GM18870 (cell line): ENCODE data around the gene ANO2.

Experiments used
- ATAC-seq: cut with Tn5 transposase; IDR thresholded peaks from one replicate; pipeline ENCODE4 v1.9.1; 2021; ENCODE audit warnings: moderate library complexity; ENCODE audit not compliant: unreplicated experiment

ANO2 gene

GRCh38 chr12:5921027-5921909 lies 23.8 kb downstream of the ANO2 start:
- no peak for ATAC-seq

- ATAC-seq = no peak
Observed at GRCh38 chr12:5916785-5917290, 28.2 kb downstream of the ANO2 start.

DNA sequence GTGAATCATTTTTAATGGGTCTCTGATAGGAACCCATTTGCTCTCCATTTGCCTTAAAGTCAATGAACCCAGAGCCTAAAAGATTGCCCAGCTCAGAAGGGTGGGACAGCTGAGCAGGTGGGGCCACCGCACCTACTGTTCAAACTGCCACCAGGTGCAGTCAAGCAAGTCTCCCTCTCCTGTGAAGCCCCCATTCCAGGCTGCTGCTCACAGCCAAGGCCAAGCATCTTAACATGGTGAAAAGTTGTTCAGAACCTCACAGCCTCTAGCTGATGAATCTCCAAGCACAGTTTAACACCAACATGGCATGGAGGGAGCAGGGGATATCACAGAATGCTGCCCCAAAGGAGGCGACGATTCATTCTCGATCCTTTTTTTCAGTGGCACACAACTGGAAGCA lies 29.5 kb downstream of the ANO2 start:
- no peak for ATAC-seq

GRCh38 chr12:5914387-5915149 lies 30.5 kb downstream of the ANO2 start:
- ATAC-seq = no peak

DNA sequence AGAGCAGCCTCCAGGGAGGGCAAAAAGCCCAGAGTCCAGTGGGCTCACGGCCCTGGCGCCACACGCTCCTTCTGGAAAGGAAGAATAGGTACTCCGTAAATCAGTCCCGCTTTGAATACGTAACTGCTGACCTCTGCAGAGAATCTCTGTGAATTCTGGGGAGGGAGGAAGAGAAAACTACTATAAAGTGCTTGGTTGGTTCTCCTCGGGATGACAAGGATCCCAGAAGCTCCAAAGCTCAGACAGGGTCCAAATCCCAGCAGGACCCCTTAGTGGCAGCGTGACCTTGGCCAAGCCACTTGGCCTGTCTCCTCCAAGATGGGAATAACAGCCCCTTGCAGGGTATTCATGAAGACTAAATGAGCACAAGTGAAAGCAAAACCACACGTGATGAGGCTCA lies 31.7 kb downstream of the ANO2 start:
- ATAC-seq = no peak

GRCh38 chr12:5912437-5913334 lies 32.4 kb downstream of the ANO2 start:
- no peak for ATAC-seq

DNA sequence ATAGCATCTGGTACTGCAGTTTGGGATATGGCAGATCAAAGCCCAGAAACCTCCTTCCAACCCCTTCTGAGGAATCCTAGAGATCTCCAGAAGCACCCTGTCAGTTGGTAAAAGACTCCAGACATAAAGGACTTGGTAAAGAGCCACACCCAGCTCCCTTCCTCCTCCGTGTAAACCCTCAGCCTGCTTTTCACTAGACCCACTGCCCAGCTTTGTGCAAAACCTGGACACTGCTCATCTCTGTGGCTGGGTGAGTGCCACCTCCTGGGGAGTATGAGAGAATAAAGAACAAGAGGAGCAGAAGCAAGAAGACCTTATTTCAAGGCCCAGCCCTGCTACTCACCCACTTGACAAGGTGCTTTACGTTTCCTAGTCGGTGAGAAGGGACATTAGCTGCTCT lies 33.0 kb downstream of the ANO2 start:
- no peak for ATAC-seq

DNA sequence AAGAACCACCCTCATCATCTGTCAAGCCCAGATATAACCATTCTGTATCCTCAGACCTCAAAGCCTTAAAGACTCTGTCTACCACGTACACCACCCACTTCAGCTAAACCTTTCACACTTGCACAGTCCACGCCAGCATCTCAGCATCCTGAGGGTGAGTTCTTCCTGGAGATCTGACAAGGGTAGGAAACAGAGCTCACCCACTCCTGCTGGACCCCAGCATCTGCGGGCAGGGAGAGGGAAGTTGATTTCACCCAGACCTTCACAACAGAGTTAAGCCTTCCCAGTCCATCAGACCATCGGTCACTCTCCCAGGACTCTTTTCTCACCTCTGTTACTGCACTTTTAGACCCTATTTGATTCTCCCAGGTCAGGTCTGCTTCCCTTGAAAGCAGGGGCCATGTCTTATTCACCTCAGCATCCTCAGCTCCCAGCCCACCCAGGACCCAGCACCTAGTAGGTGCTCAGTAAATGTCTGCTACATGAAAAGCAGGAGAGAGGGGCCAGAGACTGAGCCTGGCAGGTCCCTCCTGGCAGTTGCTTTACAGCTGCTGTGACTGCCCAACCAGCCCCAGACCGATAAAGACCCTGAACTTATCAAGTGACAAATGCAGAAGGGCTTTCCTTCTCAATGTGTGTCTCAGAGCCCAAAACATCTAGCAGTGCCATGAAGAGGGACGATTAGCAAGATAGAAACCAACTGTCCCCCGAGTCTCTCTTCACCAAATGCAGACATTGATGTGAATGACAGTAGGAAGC lies 34.1 kb downstream of the ANO2 start:
- no peak for ATAC-seq

GRCh38 chr12:5909560-5909959 lies 35.5 kb downstream of the ANO2 start:
- ATAC-seq = no peak

GRCh38 chr12:5908251-5908650 lies 36.8 kb downstream of the ANO2 start:
- ATAC-seq = no peak

- no peak for ATAC-seq
Observed at GRCh38 chr12:5907807-5908206, 37.3 kb downstream of the ANO2 start.

DNA sequence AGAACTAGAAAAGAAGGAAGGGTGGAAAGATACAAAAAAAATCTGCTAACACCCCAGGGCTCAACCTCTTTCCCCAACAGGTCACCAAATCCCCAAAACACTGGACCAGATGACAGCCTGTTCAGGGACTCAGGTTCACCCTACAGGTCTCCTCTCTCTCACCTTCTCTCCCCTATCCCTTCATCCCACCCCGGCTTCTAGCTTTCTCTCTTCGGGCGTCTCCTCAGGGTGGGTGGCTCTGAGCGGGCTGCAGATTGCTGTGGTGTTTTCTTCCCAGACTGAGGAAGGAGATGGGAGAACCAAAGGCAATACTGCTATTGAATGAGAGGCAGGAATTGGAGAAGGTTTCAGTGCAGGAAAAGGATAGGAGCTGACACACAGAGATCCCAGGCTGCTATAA lies 39.3 kb downstream of the ANO2 start:
- ATAC-seq = no peak

- ATAC-seq = no peak
Observed at GRCh38 chr12:5904969-5905368, 40.1 kb downstream of the ANO2 start.

DNA sequence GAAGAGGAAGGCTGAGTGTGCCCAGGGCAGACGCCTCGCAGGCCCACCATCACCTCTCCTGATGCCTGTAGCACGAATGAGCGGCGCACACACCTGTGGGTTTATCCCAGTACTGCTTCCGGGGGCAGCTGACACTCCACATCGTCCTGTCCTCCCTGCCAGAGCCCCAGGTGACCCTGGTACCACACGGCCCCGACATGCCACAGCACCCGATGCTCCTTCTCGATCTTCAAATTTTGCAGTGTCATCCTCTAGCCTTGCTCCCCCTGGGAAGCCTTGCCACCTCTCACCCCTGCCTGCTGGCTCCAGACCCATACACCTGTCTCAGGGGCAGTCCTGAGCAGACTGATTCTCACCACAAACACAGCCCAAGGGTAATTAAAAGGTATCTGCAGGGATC lies 40.6 kb downstream of the ANO2 start:
- no peak for ATAC-seq

DNA sequence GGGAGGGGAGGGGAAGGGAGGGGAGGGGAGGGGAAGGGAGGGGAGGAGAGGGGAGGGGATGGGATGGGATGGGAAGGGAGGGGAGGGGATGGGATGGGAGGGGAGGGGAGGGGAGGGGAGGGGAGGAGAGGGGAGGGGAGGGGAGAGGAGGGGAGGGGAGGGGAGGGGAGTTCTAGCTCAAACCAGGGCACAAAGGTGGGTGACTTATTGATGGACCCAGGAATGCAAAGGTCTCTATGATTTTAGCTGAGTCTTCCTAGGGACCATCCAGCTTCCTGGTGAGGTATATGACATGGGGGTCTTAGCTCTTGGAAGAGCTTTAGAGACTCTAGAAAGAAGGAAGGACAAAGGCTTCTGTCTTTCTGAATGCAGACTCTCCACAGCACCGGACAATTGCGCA lies 42.3 kb downstream of the ANO2 start:
- no peak for ATAC-seq

GRCh38 chr12:5901416-5901815 lies 43.6 kb downstream of the ANO2 start:
- no peak for ATAC-seq

DNA sequence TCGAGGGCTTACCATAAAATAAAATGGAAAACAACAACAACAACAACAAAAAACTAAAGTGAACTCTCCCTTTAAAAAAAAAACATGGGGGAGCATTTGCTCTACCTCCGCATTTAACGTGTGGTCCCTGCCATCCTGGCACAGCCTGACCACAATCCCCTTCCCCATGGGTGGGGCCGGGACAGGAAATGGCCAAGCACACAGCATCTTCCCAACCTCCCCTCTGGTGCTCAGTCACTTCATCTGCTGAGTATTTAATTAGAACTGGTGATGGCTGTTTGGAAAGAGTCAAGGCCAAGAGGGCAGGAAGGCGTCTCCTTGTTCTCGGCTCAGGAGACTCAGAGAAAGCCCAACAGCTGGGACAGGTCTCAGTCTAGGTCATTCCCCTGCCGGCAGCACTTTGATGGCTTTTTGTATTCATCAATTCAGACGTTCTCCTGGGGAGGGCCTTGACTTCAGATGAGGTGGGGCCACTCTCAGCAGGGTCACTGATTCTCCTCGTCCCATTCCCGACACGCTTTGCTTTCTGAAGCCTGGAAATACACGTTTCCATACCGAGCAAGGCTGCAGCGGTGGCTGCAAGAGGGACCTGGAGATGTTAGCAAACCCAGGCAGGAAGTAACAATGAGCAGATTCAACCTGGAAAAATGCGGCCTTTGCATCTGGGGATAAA lies 44.4 kb downstream of the ANO2 start:
- ATAC-seq = no peak

GRCh38 chr12:5900076-5900475 lies 45.0 kb downstream of the ANO2 start:
- no peak for ATAC-seq

DNA sequence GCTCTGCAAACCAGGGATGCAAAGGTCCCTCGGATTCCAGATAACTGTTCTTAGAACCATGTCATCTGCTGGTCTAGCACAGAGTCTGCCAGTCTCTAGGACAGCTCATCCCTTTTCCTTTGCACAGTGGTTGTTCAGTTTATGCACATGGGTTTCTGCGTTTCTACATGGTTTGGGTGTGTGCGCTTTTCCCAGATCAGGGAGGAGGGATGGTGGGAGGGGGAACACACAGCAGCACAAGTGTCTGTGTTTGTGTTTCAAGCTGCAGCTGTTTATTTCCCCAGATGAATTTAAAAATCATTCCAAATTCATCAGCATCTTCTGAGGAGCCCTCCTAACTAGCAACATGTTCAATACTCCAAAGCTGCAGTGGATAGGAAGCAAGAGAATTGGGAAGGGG lies 45.4 kb downstream of the ANO2 start:
- no peak for ATAC-seq

DNA sequence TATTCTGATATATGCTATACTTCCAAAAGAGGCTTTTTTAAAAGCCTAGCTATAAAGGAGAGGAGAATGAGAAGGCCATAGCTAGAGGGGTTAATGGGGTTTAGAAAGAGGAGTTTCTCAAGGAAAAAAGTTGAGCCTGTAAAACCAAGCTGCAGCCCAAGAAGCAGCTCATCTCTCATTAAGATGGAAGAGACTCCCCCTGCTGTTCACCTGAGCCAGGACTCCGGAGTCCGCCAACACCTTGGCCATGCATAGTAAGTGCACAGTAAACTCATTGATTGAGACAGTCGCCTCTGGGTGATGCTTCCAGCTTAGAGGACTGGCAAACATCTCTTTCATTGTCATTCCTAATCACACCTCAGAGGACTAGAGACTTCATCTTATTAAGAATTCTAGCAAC lies 46.2 kb downstream of the ANO2 start:
- no peak for ATAC-seq
